Measurements from ENCODE around the gene MRC2. TPM values are rescaled to one million over a fixed set of nuclear protein-coding genes. Genes with fewer than 3 reads are reported as not detected.
A peak's percentile ranks its signal among the peaks of the same experiment; 100 is the strongest.

MRC2 gene
- total and polyA plus RNA-seq, 9 of the 15 experiments (the other 6 are each of a cell fraction or from before 2014, with no cell fraction given), result 0.28 to 11.5 (median 6.6) TPM

DNA sequence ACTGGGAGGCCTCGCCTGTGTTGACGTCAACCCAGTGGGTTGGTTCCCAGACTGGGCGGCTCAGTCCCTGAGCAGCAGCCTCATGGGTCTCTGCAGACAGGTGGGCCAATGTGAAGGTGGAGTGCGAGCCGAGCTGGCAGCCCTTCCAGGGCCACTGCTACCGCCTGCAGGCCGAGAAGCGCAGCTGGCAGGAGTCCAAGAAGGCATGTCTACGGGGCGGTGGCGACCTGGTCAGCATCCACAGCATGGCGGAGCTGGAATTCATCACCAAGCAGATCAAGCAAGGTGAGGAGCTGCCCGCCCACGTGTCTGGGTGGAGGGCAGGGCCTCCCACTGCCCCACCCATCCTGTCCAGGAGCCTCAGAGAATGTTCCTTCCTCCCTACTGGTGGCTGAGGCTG, 44.1 kb downstream of the MRC2 start:
- DNase-seq (ENCODE audit: extremely low read depth in 1 of 4, low spot score in 3 of 4) (peak; percentile 57 to 81 (median 72)), ATAC-seq (peak; percentile 59), FAIRE-seq (peak; percentile 19)
- H3K4me2 ChIP-seq (ENCODE audit: insufficient read depth, low read length), result peak overlapping the region; percentile 42
- in situ Hi-C loops (cut with MboI) (no loop called here), intact Hi-C loops (cut with micrococcal nuclease) (loop anchor here (10.0 kb wide), 1 partner anchor 733 kb away; no protein-coding TSS in a partner anchor)
- no peak overlapping the region for H3K4me3 ChIP-seq
- no peak overlapping the region for H3K27ac ChIP-seq (ENCODE audit: extremely low read depth, low read depth, low read length)
- H3K9me3 ChIP-seq (replicated peaks; ENCODE audit: control insufficient read depth, insufficient read depth, low read depth, low read length), result no peaks in the 10 kb centered on the region
- H3K9ac ChIP-seq (ENCODE audit: insufficient read depth in 1 of 2, low read depth in 2 of 2, low read length in 2 of 2), result peak overlapping the region in 1 of 2 experiments; percentile 81; a peak in 2 of 4 replicates
- whole genome bisulfite sequencing (ENCODE audit: insufficient coverage, low coverage, missing lambda C conversion rate), result 23% methylated on average over 9 of the region's 14 CpGs
- peak overlapping the region; percentile 69 for H2AFZ ChIP-seq (ENCODE audit: low read depth, low read length)
- H3K36me3 ChIP-seq (ENCODE audit: control insufficient read depth, insufficient read depth, low read length), result no peaks in the 10 kb centered on the region
- BruUV-seq (replicated peaks), result no TSS peak
- ChIA-PET POLR2A (interaction anchor here (2.1 kb wide), 1 partner anchor 10 kb away, joined by 8 read pairs; no protein-coding TSS in a partner anchor), CTCF (ENCODE audit: low intra/inter-chr PET ratio) (interaction anchor here (0.7 to 1.8 kb wide), 4 partner anchors 30 to 297 kb away, joined by 3 to 14 read pairs (median 4); no protein-coding TSS in a partner anchor)
- H3K79me2 ChIP-seq (ENCODE audit: control insufficient read depth, insufficient read depth, low read length), result no peaks in the 10 kb centered on the region
- H3K4me1 ChIP-seq (replicated peaks in 1 of 2; ENCODE audit: control insufficient read depth in 2 of 2, insufficient read depth in 2 of 2, low read length in 2 of 2), result peaks cover 8 to 43% of the 10 kb centered on the region in 2 experiments; a peak in 4 of 5 replicates
- H3K27me3 ChIP-seq (ENCODE audit: control insufficient read depth in 2 of 2, insufficient read depth in 2 of 2, low read length in 2 of 2), result no peaks in the 10 kb centered on the region
- H4K20me1 ChIP-seq (replicated peaks; ENCODE audit: control insufficient read depth, insufficient read depth, low read length), result no peaks in the 10 kb centered on the region
- no peaks in the 10 kb centered on the region for H3K9me1 ChIP-seq (ENCODE audit: control insufficient read depth, insufficient read depth, low read length)
- TF ChIP-seq, protein P1, sequence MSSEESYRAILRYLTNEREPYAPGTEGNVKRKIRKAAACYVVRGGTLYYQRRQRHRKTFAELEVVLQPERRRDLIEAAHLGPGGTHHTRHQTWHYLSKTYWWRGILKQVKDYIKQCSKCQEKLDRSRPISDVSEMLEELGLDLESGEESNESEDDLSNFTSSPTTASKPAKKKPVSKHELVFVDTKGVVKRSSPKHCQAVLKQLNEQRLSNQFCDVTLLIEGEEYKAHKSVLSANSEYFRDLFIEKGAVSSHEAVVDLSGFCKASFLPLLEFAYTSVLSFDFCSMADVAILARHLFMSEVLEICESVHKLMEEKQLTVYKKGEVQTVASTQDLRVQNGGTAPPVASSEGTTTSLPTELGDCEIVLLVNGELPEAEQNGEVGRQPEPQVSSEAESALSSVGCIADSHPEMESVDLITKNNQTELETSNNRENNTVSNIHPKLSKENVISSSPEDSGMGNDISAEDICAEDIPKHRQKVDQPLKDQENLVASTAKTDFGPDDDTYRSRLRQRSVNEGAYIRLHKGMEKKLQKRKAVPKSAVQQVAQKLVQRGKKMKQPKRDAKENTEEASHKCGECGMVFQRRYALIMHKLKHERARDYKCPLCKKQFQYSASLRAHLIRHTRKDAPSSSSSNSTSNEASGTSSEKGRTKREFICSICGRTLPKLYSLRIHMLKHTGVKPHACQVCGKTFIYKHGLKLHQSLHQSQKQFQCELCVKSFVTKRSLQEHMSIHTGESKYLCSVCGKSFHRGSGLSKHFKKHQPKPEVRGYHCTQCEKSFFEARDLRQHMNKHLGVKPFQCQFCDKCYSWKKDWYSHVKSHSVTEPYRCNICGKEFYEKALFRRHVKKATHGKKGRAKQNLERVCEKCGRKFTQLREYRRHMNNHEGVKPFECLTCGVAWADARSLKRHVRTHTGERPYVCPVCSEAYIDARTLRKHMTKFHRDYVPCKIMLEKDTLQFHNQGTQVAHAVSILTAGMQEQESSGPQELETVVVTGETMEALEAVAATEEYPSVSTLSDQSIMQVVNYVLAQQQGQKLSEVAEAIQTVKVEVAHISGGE (CRISPR knock-in tag; IDR thresholded peaks at IDR 0.05), result peak in 1 of 3 experiments; percentile 6; a peak in 1 of 6 replicates
- TF ChIP-seq NR1H2 (CRISPR knock-in tag; IDR thresholded peaks at IDR 0.05) (no peak), RAD21 (CRISPR knock-in tag; conservative IDR thresholded peaks at IDR 0.05 in 1 of 2, IDR thresholded peaks at IDR 0.05 in 1 of 2) (peak in 1 of 2 experiments; percentile 50; a peak in 2 of 4 replicates), MEF2D (tag; conservative IDR thresholded peaks at IDR 0.05; ENCODE audit: low read depth) (no peak), EGR1 (conservative IDR thresholded peaks at IDR 0.05) (peak; percentile 68), CTBP1 (IDR thresholded peaks at IDR 0.05; ENCODE audit: borderline replicate concordance) (peak; percentile 33; the same call in 1 of the 2 replicates), HCFC1 (IDR thresholded peaks at IDR 0.05; ENCODE audit: low read depth, low read length) (no peak), YY1 (IDR thresholded peaks at IDR 0.05; ENCODE audit: borderline replicate concordance in 1 of 3, control insufficient read depth in 1 of 3, extremely low read depth in 1 of 3, insufficient read depth in 3 of 3, insufficient read length in 1 of 3, insufficient replicate concordance in 2 of 3, low read depth in 1 of 3, low read length in 2 of 3) (peak in 1 of 3 experiments; percentile 25), NCOA1 (IDR thresholded peaks at IDR 0.05; ENCODE audit: low read depth) (no peak), PATZ1 (CRISPR knock-in tag; IDR thresholded peaks at IDR 0.05; ENCODE audit: borderline replicate concordance) (no peak), IFI16 (CRISPR knock-in tag; IDR thresholded peaks at IDR 0.05) (no peak), RBM39 (optimal IDR thresholded peaks at IDR 0.05; ENCODE audit: low read depth, low read length) (no peak)
- TF ChIP-seq, protein P2, sequence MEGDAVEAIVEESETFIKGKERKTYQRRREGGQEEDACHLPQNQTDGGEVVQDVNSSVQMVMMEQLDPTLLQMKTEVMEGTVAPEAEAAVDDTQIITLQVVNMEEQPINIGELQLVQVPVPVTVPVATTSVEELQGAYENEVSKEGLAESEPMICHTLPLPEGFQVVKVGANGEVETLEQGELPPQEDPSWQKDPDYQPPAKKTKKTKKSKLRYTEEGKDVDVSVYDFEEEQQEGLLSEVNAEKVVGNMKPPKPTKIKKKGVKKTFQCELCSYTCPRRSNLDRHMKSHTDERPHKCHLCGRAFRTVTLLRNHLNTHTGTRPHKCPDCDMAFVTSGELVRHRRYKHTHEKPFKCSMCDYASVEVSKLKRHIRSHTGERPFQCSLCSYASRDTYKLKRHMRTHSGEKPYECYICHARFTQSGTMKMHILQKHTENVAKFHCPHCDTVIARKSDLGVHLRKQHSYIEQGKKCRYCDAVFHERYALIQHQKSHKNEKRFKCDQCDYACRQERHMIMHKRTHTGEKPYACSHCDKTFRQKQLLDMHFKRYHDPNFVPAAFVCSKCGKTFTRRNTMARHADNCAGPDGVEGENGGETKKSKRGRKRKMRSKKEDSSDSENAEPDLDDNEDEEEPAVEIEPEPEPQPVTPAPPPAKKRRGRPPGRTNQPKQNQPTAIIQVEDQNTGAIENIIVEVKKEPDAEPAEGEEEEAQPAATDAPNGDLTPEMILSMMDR (IDR thresholded peaks at IDR 0.05 in 2 of 3, conservative IDR thresholded peaks at IDR 0.05 in 1 of 3; ENCODE audit: insufficient read depth in 2 of 3, low read depth in 1 of 3, low read length in 3 of 3), result peak in 2 of 3 experiments; percentile 39 to 46; a peak in 3 of 6 replicates

Data from K562 (cell line).